Measurements from ENCODE around the gene NFKB2. TPM values are rescaled to one million over a fixed set of nuclear protein-coding genes. Genes with fewer than 3 reads are reported as not detected.

Gene NFKB2
- total and polyA plus RNA-seq, 2 of the 8 experiments (the other 6 are each of a cell fraction or from before 2014, with no cell fraction given), result 20.4 to 31.4 TPM

GRCh38 chr10:102424145-102424544 is 28.6 kb downstream of the NFKB2 start (continued):
- no peak for TF ChIP-seq CHD7 (IDR thresholded peaks at IDR 0.05; ENCODE audit: insufficient replicate concordance, low read length)
- TF ChIP-seq TAF1 (IDR thresholded peaks at IDR 0.05; ENCODE audit: low read depth, low read length), result no peak
- TF ChIP-seq MAFK (IDR thresholded peaks at IDR 0.05; ENCODE audit: low read depth, low read length), result no peak
